ENCODE measurements around the gene FERMT2. TPM values are rescaled to one million over a fixed set of nuclear protein-coding genes. Genes with fewer than 3 reads are reported as not detected.

Gene FERMT2
- polyA plus RNA-seq, 1 donor (not counting 4 experiments of a cell fraction or from before 2014, with no cell fraction given), result 19.6 TPM

GRCh38 chr14:52861403-52861802 lies 89.4 kb downstream of the FERMT2 start:
- no peaks in the 10 kb centered on the region for H3K79me2 ChIP-seq (ENCODE audit: control insufficient read depth, insufficient read depth, low read length)
- H3K27me3 ChIP-seq (ENCODE audit: control insufficient read depth, extremely low read depth, insufficient read depth, low read length), result no peaks in the 10 kb centered on the region
- H4K20me1 ChIP-seq (ENCODE audit: control insufficient read depth, extremely low read depth, insufficient read depth, low read length), result no peaks in the 10 kb centered on the region
- peaks cover 3% of the 10 kb centered on the region for H3K4me1 ChIP-seq (ENCODE audit: control insufficient read depth, extremely low read depth, insufficient read depth, low read length)
- DNase-seq (ENCODE audit: low read depth, low spot score), result no peak
- H3K9me3 ChIP-seq (ENCODE audit: control insufficient read depth, low read depth, low read length), result no peaks in the 10 kb centered on the region
- no peak overlapping the region for H2AFZ ChIP-seq (ENCODE audit: control insufficient read depth, low read length)
- TF ChIP-seq CTCF (optimal IDR thresholded peaks at IDR 0.05 in 1 of 3, IDR thresholded peaks at IDR 0.05 in 1 of 3, conservative IDR thresholded peaks at IDR 0.05 in 1 of 3; ENCODE audit: extremely low read depth in 1 of 3, insufficient read depth in 2 of 3, low read length in 3 of 3) (no peak), EZH2 (IDR thresholded peaks at IDR 0.05; ENCODE audit: low read length) (no peak)
- H3K36me3 ChIP-seq (ENCODE audit: control insufficient read depth in 2 of 2, extremely low read depth in 1 of 2, insufficient read depth in 2 of 2, low read length in 2 of 2), result peaks cover 5 to 7% of the 10 kb centered on the region in 2 experiments
- dilution Hi-C loops (cut with MboI; ENCODE audit: extremely low pct_ligation_motif_present, low sequenced_read_pairs), result no loop called here
- H3K27ac ChIP-seq (ENCODE audit: control insufficient read depth, insufficient read depth, low read length), result no peak overlapping the region
- no peaks in the 10 kb centered on the region for H3K9me1 ChIP-seq (ENCODE audit: control insufficient read depth, extremely low read depth, insufficient read depth, low read length)
- H3K4me2 ChIP-seq (ENCODE audit: control insufficient read depth, extremely low read depth, insufficient read depth, low read depth, low read length), result no peak overlapping the region
- no peak for FAIRE-seq
- H3K9ac ChIP-seq (ENCODE audit: control insufficient read depth, extremely low read depth, insufficient read depth, low read length), result no peak overlapping the region
- H3K4me3 ChIP-seq (ENCODE audit: control insufficient read depth in 2 of 3, extremely low read depth in 1 of 3, insufficient read depth in 2 of 3, low read depth in 1 of 3, low read length in 3 of 3), result no peak overlapping the region

- Histone ChIP-seq H3K27me3 (ENCODE audit: control insufficient read depth, extremely low read depth, insufficient read depth, low read length) (no peaks in the 10 kb centered on the region), H3K79me2 (ENCODE audit: control insufficient read depth, insufficient read depth, low read length) (no peaks in the 10 kb centered on the region), H3K36me3 (ENCODE audit: control insufficient read depth in 2 of 2, extremely low read depth in 1 of 2, insufficient read depth in 2 of 2, low read length in 2 of 2) (peaks cover 7% of the 10 kb centered on the region in 2 experiments), H2AFZ (ENCODE audit: control insufficient read depth, low read length) (no peak overlapping the region), H4K20me1 (ENCODE audit: control insufficient read depth, extremely low read depth, insufficient read depth, low read length) (no peaks in the 10 kb centered on the region), H3K9me1 (ENCODE audit: control insufficient read depth, extremely low read depth, insufficient read depth, low read length) (no peaks in the 10 kb centered on the region), H3K4me3 (ENCODE audit: control insufficient read depth in 2 of 3, extremely low read depth in 1 of 3, insufficient read depth in 2 of 3, low read depth in 1 of 3, low read length in 3 of 3) (no peak overlapping the region), H3K4me2 (ENCODE audit: control insufficient read depth, extremely low read depth, insufficient read depth, low read depth, low read length) (no peak overlapping the region), H3K4me1 (ENCODE audit: control insufficient read depth, extremely low read depth, insufficient read depth, low read length) (peaks cover 3% of the 10 kb centered on the region), H3K27ac (ENCODE audit: control insufficient read depth, insufficient read depth, low read length) (no peak overlapping the region), H3K9me3 (ENCODE audit: control insufficient read depth, low read depth, low read length) (no peaks in the 10 kb centered on the region), H3K9ac (ENCODE audit: control insufficient read depth, extremely low read depth, insufficient read depth, low read length) (no peak overlapping the region)
- no peak for DNase-seq (ENCODE audit: low read depth, low spot score)
- no peak for TF ChIP-seq EZH2 (IDR thresholded peaks at IDR 0.05; ENCODE audit: low read length)
- no peak for TF ChIP-seq CTCF (optimal IDR thresholded peaks at IDR 0.05 in 1 of 3, IDR thresholded peaks at IDR 0.05 in 1 of 3, conservative IDR thresholded peaks at IDR 0.05 in 1 of 3; ENCODE audit: extremely low read depth in 1 of 3, insufficient read depth in 2 of 3, low read length in 3 of 3)
- dilution Hi-C loops (cut with MboI; ENCODE audit: extremely low pct_ligation_motif_present, low sequenced_read_pairs), result no loop called here
- FAIRE-seq, result no peak
Measured at GRCh38 chr14:52860910-52861309, 89.9 kb downstream of the FERMT2 start.
